CD4-positive, alpha-beta T cell (primary cell): ENCODE results near the gene NLK. TPM values are rescaled to one million over a fixed set of nuclear protein-coding genes. Genes with fewer than 3 reads are reported as not detected.

Experiments used
- ATAC-seq: fragments of 200-7000 bp; cut with Tn5 transposase; one replicate; pipeline ENCODE4 v1.10.0; 2022; ENCODE audit warnings: mild to moderate bottlenecking; ENCODE audit not compliant: poor library complexity
- CTCF ChIA-PET: fragments of 350-600 bp; sonication (Branson Sonifier 250); formaldehyde crosslinking; loops from one replicate; lab custom pipeline; 2021; ENCODE audit warnings: antibody characterized with exemption, inconsistent platforms; lab: Charles Lee
- POLR2A ChIA-PET: fragments of 350-600 bp; sonication (Branson Sonifier 250); formaldehyde crosslinking; loops from one replicate; lab custom pipeline; 2021; ENCODE audit warnings: antibody characterized with exemption, inconsistent platforms; lab: Charles Lee
- DNase-seq, 14 experiments: peaks; one replicate each; pipeline ENCODE4 v3.0.0-alpha.2; 2013 to 2020; ENCODE audit warnings: mixed read lengths in 2 of 14
- H3K27ac ChIP-seq, 2 donors: one replicate each; pipeline versions ENCODE4 v1.5.1 to v1.7.0; 2013; ENCODE audit warnings: low read length in 2 of 2, low read depth in 1 of 2, mild to moderate bottlenecking in 1 of 2
- H3K27me3 ChIP-seq, 2 experiments: 1 replicate in 1 of 2; 2 replicates in 1 of 2; pipeline versions ENCODE4 v1.6.1 to v1.7.0; 2013; ENCODE audit warnings: low read length in 2 of 2, control low read depth in 1 of 2, mild to moderate bottlenecking in 1 of 2, moderate library complexity in 1 of 2; ENCODE audit not compliant: insufficient read depth in 2 of 2, control insufficient read depth in 1 of 2
- H3K36me3 ChIP-seq: one replicate; pipeline ENCODE4 v1.6.1; 2013; ENCODE audit warnings: low read length, control low read depth; ENCODE audit not compliant: insufficient read depth
- H3K4me1 ChIP-seq: one replicate; pipeline ENCODE4 v1.6.1; 2013; ENCODE audit warnings: low read length, control low read depth; ENCODE audit not compliant: insufficient read depth
- H3K4me3 ChIP-seq: one replicate; pipeline ENCODE4 v1.5.1; 2013; ENCODE audit warnings: mild to moderate bottlenecking, low read length, moderate library complexity
- H3K9me3 ChIP-seq, 2 experiments: 1 replicate in 1 of 2; 2 replicates in 1 of 2; pipeline versions ENCODE4 v1.6.1 to v1.7.0; 2013; ENCODE audit warnings: low read length in 2 of 2, mild to moderate bottlenecking in 2 of 2, control low read depth in 1 of 2, moderate library complexity in 1 of 2; ENCODE audit not compliant: control insufficient read depth in 1 of 2, insufficient read depth in 1 of 2
- H3K27ac Mint-ChIP-seq: one replicate; pipeline ENCODE4 v1.8.0; 2020; ENCODE audit warnings: mixed read lengths
- H3K27me3 Mint-ChIP-seq: one replicate; pipeline ENCODE4 v1.8.0; 2021; ENCODE audit warnings: mixed read lengths
- H3K36me3 Mint-ChIP-seq: one replicate; pipeline ENCODE4 v1.8.0; 2021; ENCODE audit warnings: low read depth, mixed read lengths
- H3K4me1 Mint-ChIP-seq: one replicate; pipeline ENCODE4 v1.8.0; 2021; ENCODE audit warnings: low read depth, mixed read lengths
- H3K4me3 Mint-ChIP-seq: one replicate; pipeline ENCODE4 v1.8.0; 2020; ENCODE audit warnings: mild to moderate bottlenecking, mixed read lengths
- H3K9me3 Mint-ChIP-seq: one replicate; pipeline ENCODE4 v1.8.0; 2020; ENCODE audit warnings: mixed read lengths
- intact Hi-C, 2 experiments: fragments of 100-400 bp; cut with DNase I in 1 of 2; cut with micrococcal nuclease in 1 of 2; formaldehyde crosslinking; loops; one replicate each; pipeline versions ENCODE4 v1.15.1 to v1.9.0; 2023 to 2025; cut with DNase I, micrococcal nuclease
- total RNA-seq, 174 experiments: library from RNA in 2 of 174; stranded (reverse) in 2 of 174; gene quantifications; one replicate each; pipeline ENCODE4 v1.2.3 and lab custom pipeline; 2021 to 2026
- TF ChIP-seq, protein P1 (sequence below): fragments of 200-600 bp; IDR thresholded peaks from one replicate; pipeline ENCODE4 v1.8.0; 2022; ENCODE audit warnings: antibody characterized with exemption, mild to moderate bottlenecking

The NLK gene
- total RNA-seq, 2 experiments from 2014 or later, result 6.8 to 7.7 TPM

DNA sequence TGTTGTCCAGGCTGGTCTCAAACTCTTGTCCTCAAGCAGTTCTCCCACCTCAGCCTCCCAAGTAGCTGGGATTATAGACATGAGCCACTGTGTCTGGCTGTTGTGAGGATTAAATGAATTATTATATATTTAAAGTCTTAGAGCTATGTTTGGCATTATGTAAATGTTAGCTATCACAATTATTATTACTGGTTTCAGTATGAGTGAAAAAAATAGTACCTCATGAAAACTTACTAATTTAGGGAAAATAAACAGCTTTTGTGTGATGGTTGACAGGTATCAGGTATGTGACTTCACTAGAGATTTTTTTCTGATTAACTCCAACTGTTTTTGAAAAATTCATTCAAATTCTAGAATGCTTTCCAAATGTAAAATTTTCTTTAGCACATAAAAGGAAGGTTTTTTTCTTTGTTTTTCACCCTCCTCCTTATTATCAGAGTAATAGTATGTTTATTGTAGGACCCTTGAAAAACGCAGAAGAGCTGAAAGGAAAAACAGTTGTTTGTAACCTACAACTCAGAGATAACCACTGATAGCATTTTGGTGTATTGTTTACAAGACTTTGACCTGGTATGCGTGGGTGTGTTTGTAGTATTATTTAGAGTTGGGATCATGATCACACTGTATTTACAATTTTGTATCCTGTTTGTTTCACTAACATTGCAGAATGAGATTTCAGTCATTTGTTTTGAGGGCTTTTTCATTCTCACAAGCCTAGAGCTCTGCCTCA, 13.2 kb downstream of the NLK start:
- CTCF ChIA-PET, result interaction anchor here (0.8 kb wide), 1 partner anchor 14 kb away, joined by 3 read pairs; no protein-coding TSS in a partner anchor
- no peak for ATAC-seq

DNA sequence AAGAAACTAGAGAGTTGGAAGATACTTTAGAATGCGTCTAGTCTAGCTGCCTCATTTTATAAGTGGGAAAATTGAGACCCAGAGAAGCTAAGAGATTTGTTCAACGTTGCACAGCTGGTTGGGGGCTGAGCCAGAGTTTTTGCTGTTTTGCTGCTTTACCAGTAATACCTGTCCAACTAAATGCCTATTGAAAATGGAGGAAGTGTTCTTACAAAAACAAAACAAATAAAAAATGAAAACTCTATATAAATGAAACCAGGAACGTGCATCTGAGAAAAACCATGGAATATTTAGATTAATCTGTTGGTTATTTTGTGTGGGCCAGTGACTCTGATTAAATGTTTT, 13.8 kb downstream of the NLK start:
- Mint-ChIP-seq H3K27ac (no peak overlapping the region), H3K9me3 (no peaks in the 10 kb centered on the region), H3K4me3 (no peak overlapping the region), H3K36me3 (no peaks in the 10 kb centered on the region), H3K4me1 (peaks cover 48% of the 10 kb centered on the region), H3K27me3 (no peaks in the 10 kb centered on the region)
- H3K36me3 ChIP-seq, result no peaks in the 10 kb centered on the region
- H3K27me3 ChIP-seq, result no peaks in the 10 kb centered on the region
- intact Hi-C loops, result no loop called here
- H3K9me3 ChIP-seq, result no peaks in the 10 kb centered on the region
- no peak overlapping the region for H3K27ac ChIP-seq
- POLR2A ChIA-PET, result interaction anchor here (3.1 kb wide), 1 partner anchor 15 kb away, joined by 11 read pairs; no protein-coding TSS in a partner anchor
- ATAC-seq, result no peak
- no peak for DNase-seq
- peaks cover 4% of the 10 kb centered on the region for H3K4me1 ChIP-seq
- TF ChIP-seq, protein P1, sequence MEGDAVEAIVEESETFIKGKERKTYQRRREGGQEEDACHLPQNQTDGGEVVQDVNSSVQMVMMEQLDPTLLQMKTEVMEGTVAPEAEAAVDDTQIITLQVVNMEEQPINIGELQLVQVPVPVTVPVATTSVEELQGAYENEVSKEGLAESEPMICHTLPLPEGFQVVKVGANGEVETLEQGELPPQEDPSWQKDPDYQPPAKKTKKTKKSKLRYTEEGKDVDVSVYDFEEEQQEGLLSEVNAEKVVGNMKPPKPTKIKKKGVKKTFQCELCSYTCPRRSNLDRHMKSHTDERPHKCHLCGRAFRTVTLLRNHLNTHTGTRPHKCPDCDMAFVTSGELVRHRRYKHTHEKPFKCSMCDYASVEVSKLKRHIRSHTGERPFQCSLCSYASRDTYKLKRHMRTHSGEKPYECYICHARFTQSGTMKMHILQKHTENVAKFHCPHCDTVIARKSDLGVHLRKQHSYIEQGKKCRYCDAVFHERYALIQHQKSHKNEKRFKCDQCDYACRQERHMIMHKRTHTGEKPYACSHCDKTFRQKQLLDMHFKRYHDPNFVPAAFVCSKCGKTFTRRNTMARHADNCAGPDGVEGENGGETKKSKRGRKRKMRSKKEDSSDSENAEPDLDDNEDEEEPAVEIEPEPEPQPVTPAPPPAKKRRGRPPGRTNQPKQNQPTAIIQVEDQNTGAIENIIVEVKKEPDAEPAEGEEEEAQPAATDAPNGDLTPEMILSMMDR, result no peak
- H3K4me3 ChIP-seq, result no peak overlapping the region
- CTCF ChIA-PET, result interaction anchor here (0.8 kb wide), 1 partner anchor 15 kb away, joined by 3 read pairs; no protein-coding TSS in a partner anchor

More for the DNA sequence above, 13.2 kb downstream of the NLK start:
- Mint-ChIP-seq H3K4me3 (no peak overlapping the region), H3K27ac (no peak overlapping the region), H3K36me3 (no peaks in the 10 kb centered on the region), H3K4me1 (peaks cover 49% of the 10 kb centered on the region), H3K9me3 (no peaks in the 10 kb centered on the region), H3K27me3 (no peaks in the 10 kb centered on the region)
- intact Hi-C loops, result no loop called here
- H3K4me3 ChIP-seq, result no peak overlapping the region
- H3K27me3 ChIP-seq, result no peaks in the 10 kb centered on the region
- no peaks in the 10 kb centered on the region for H3K36me3 ChIP-seq
- POLR2A ChIA-PET, result interaction anchor here (1.0 to 3.1 kb wide), 2 partner anchors 14 to 20 kb away, joined by 4 to 11 read pairs; no protein-coding TSS in a partner anchor
- H3K4me1 ChIP-seq, result peaks cover 4% of the 10 kb centered on the region
- DNase-seq, result no peak
- H3K9me3 ChIP-seq, result no peaks in the 10 kb centered on the region
- TF ChIP-seq, protein P1, result no peak
- no peak overlapping the region for H3K27ac ChIP-seq

DNA sequence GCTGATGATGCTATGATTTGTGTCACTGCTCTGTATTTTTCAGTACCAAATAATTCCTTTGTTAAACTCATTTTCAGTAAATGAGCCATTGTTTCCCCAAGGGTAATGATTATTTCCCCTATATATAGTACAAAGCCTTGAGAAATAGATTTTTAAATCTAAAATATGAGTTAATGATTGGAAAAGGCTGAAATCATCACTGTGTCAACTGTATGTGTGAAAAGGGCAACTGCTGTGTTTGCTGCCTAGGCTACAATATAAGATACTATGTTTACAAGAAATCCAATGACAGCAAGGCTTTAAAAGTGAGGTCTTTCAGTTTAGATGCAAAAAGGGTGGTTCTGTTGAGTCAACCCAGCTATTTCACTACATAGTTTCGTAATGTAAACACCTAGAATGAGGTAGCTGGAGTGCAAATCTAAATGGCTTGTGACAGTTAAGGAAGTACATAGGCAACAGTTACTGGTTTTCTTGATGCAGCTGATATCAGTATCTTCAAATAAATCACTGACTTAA, 15.3 kb downstream of the NLK start:
- CTCF ChIA-PET, result interaction anchor here (1.1 kb wide), 1 partner anchor 15 kb away, joined by 3 read pairs; no protein-coding TSS in a partner anchor
- H3K36me3 ChIP-seq, result no peaks in the 10 kb centered on the region
- Mint-ChIP-seq H3K4me1 (peaks cover 43% of the 10 kb centered on the region), H3K27me3 (no peaks in the 10 kb centered on the region), H3K9me3 (no peaks in the 10 kb centered on the region), H3K36me3 (no peaks in the 10 kb centered on the region), H3K27ac (no peak overlapping the region), H3K4me3 (no peak overlapping the region)
- TF ChIP-seq, protein P1, result no peak
- peaks cover 4% of the 10 kb centered on the region for H3K4me1 ChIP-seq
- intact Hi-C loops, result no loop called here
- peak; percentile 67 for ATAC-seq
- H3K27ac ChIP-seq, result no peak overlapping the region
- H3K9me3 ChIP-seq, result no peaks in the 10 kb centered on the region
- no peak overlapping the region for H3K4me3 ChIP-seq
- POLR2A ChIA-PET, result interaction anchor here (1.3 to 2.0 kb wide), 2 partner anchors 17 to 18 kb away, joined by 4 read pairs; no protein-coding TSS in a partner anchor
- no peaks in the 10 kb centered on the region for H3K27me3 ChIP-seq
- DNase-seq, result peak in 1 of 14 experiments; percentile 18
